Hepatocyte (in vitro differentiated cells): ENCODE measurements around the gene SND1. TPM values are rescaled to one million over a fixed set of nuclear protein-coding genes. Genes with fewer than 3 reads are reported as not detected.

Source experiments
- DNase-seq: peaks from one replicate; pipeline ENCODE4 v3.0.0-alpha.2; 2016; ENCODE audit warnings: low spot score
- H2AFZ ChIP-seq: fragments of 200-600 bp; sonication (generic); 2 replicates; pipeline ENCODE4 v1.6.0; 2016; ENCODE audit warnings: antibody characterized with exemption, mild to moderate bottlenecking
- H3K27ac ChIP-seq: fragments of 200-600 bp; sonication (generic); 2 replicates; pipeline ENCODE4 v1.5.1; 2016; ENCODE audit warnings: mild to moderate bottlenecking
- H3K27me3 ChIP-seq: fragments of 200-600 bp; sonication (generic); 2 replicates; pipeline ENCODE4 v1.6.1; 2016
- H3K36me3 ChIP-seq: fragments of 200-600 bp; sonication (generic); replicated peaks from 2 replicates; pipeline ENCODE4 v1.5.1; 2016; ENCODE audit warnings: low read depth; ENCODE audit not compliant: insufficient read depth
- H3K4me1 ChIP-seq: fragments of 200-600 bp; sonication (generic); 2 replicates; pipeline ENCODE4 v1.5.1; 2016; ENCODE audit warnings: mild to moderate bottlenecking, moderate library complexity; ENCODE audit not compliant: insufficient read depth
- H3K4me2 ChIP-seq: fragments of 200-600 bp; sonication (generic); 2 replicates; pipeline ENCODE4 v1.6.0; 2016
- H3K4me3 ChIP-seq: fragments of 200-600 bp; sonication (generic); 2 replicates; pipeline ENCODE4 v1.5.1; 2016; ENCODE audit warnings: mild to moderate bottlenecking
- H3K79me2 ChIP-seq: fragments of 200-600 bp; sonication (generic); 2 replicates; pipeline ENCODE4 v1.6.0; 2017; ENCODE audit warnings: mild to moderate bottlenecking
- H3K9me2 ChIP-seq: fragments of 200-600 bp; sonication (generic); replicated peaks from 2 replicates; pipeline ENCODE4 v1.6.0; 2017; ENCODE audit warnings: mild to moderate bottlenecking; ENCODE audit not compliant: insufficient read depth
- H3K9me3 ChIP-seq: fragments of 200-600 bp; sonication (generic); 2 replicates; pipeline ENCODE4 v1.5.1; 2016; ENCODE audit warnings: low read depth, mild to moderate bottlenecking
- H4K20me1 ChIP-seq: fragments of 200-600 bp; sonication (generic); 2 replicates; pipeline ENCODE4 v1.6.0; 2016; ENCODE audit warnings: mild to moderate bottlenecking; ENCODE audit not compliant: insufficient read depth, poor library complexity, severe bottlenecking
- CTCF ChIP-seq: fragments of 200-600 bp; sonication (generic); IDR thresholded peaks from 2 replicates; pipeline ENCODE4 v1.5.1; 2016; ENCODE audit warnings: antibody characterized with exemption, mild to moderate bottlenecking; ENCODE audit not compliant: poor library complexity
- EZH2 ChIP-seq: fragments of 200-600 bp; sonication (generic); IDR thresholded peaks from 2 replicates; pipeline ENCODE4 v1.6.1; 2016; ENCODE audit warnings: antibody characterized with exemption, mild to moderate bottlenecking, borderline replicate concordance
- EZH2phosphoT487 ChIP-seq: fragments of 200-600 bp; sonication (generic); IDR thresholded peaks from one replicate; pipeline ENCODE4 v1.6.1; 2018; ENCODE audit warnings: antibody characterized with exemption, mild to moderate bottlenecking, low read depth, moderate library complexity; ENCODE audit not compliant: unreplicated experiment, severe bottlenecking
- WGBS: methylation state at CpG from one replicate; pipeline ENCODE4 v1.1.6; 2016; ENCODE audit warnings: low lambda C conversion rate; ENCODE audit errors: missing lambda C conversion rate; 5-methylcytosine and 5-hydroxymethylcytosine counted together
- polyA plus RNA-seq: library from polyadenylated mRNA; unstranded; fragments of >200 nt; fragmentation: Nextera tagmentation; extraction: Ambion mirVana; gene quantifications from 2 replicates; pipeline ENCODE4 v1.2.1, GENCODE V29; 2016
- total RNA-seq: library from RNA; depleted of rRNA; stranded (reverse); fragments of >200 nt; gene quantifications from 2 replicates; pipeline ENCODE4 v1.2.3, GENCODE V29; 2014

The SND1 gene
- total and polyA plus RNA-seq, 2 experiments from 2014 or later = 141 to 200 TPM

- WGBS = 93% methylated on average over 8 of the region's 8 CpGs
- Histone ChIP-seq H3K36me3 (no peaks in the 10 kb centered on the region), H4K20me1 (no peaks in the 10 kb centered on the region), H3K9me2 (no peaks in the 10 kb centered on the region), H3K9me3 (no peaks in the 10 kb centered on the region), H2AFZ (no peak overlapping the region), H3K4me2 (no peak overlapping the region), H3K27me3 (no peaks in the 10 kb centered on the region), H3K27ac (no peak overlapping the region), H3K4me1 (no peaks in the 10 kb centered on the region), H3K79me2 (no peaks in the 10 kb centered on the region), H3K4me3 (no peak overlapping the region)
- DNase-seq = no peak
- TF ChIP-seq EZH2 = no peak
- TF ChIP-seq CTCF = no peak
- TF ChIP-seq EZH2phosphoT487 = no peak
Measured at GRCh38 chr7:128081808-128082207, 429.8 kb downstream of the SND1 start.

GRCh38 chr7:128082431-128082830 lies 430.4 kb downstream of the SND1 start:
- H4K20me1 ChIP-seq = peaks cover 2% of the 10 kb centered on the region
- no peak for TF ChIP-seq EZH2
- no peak for TF ChIP-seq CTCF
- no peak for TF ChIP-seq EZH2phosphoT487
- H3K79me2 ChIP-seq = no peaks in the 10 kb centered on the region
- no peak overlapping the region for H3K4me2 ChIP-seq
- no peaks in the 10 kb centered on the region for H3K4me1 ChIP-seq
- H3K27me3 ChIP-seq = no peaks in the 10 kb centered on the region
- H3K36me3 ChIP-seq = no peaks in the 10 kb centered on the region
- DNase-seq = no peak
- H3K9me3 ChIP-seq = no peaks in the 10 kb centered on the region
- H2AFZ ChIP-seq = no peak overlapping the region
- H3K4me3 ChIP-seq = no peak overlapping the region
- WGBS = 77% methylated on average over 8 of the region's 8 CpGs
- H3K27ac ChIP-seq = no peak overlapping the region
- H3K9me2 ChIP-seq = no peaks in the 10 kb centered on the region

- no peak overlapping the region for H2AFZ ChIP-seq
- WGBS = 80% methylated on average over 10 of the region's 10 CpGs
- no peak overlapping the region for H3K4me2 ChIP-seq
- H3K36me3 ChIP-seq = no peaks in the 10 kb centered on the region
- no peak for DNase-seq
- H3K9me2 ChIP-seq = no peaks in the 10 kb centered on the region
- peaks cover 3% of the 10 kb centered on the region for H4K20me1 ChIP-seq
- no peaks in the 10 kb centered on the region for H3K27me3 ChIP-seq
- no peaks in the 10 kb centered on the region for H3K4me1 ChIP-seq
- TF ChIP-seq EZH2phosphoT487 (no peak), CTCF (no peak), EZH2 (no peak)
- H3K9me3 ChIP-seq = no peaks in the 10 kb centered on the region
- no peak overlapping the region for H3K4me3 ChIP-seq
- H3K27ac ChIP-seq = no peak overlapping the region
- no peaks in the 10 kb centered on the region for H3K79me2 ChIP-seq
Measured at GRCh38 chr7:128084896-128085608, 433.1 kb downstream of the SND1 start.

GRCh38 chr7:128090492-128090891 lies 438.5 kb downstream of the SND1 start:
- H3K4me2 ChIP-seq = no peak overlapping the region
- no peak for TF ChIP-seq CTCF
- TF ChIP-seq EZH2phosphoT487 = no peak
- no peak for TF ChIP-seq EZH2
- H3K36me3 ChIP-seq = no peaks in the 10 kb centered on the region
- no peaks in the 10 kb centered on the region for H3K9me3 ChIP-seq
- no peak for DNase-seq
- H3K79me2 ChIP-seq = no peaks in the 10 kb centered on the region
- H3K27ac ChIP-seq = no peak overlapping the region
- no peak overlapping the region for H3K4me3 ChIP-seq
- WGBS = 90% methylated on average over 10 of the region's 10 CpGs
- no peak overlapping the region for H2AFZ ChIP-seq
- no peaks in the 10 kb centered on the region for H3K9me2 ChIP-seq
- no peaks in the 10 kb centered on the region for H3K27me3 ChIP-seq
- H4K20me1 ChIP-seq = peaks cover 3% of the 10 kb centered on the region
- no peaks in the 10 kb centered on the region for H3K4me1 ChIP-seq
